ENCODE results near the gene CD52. TPM values are rescaled to one million over a fixed set of nuclear protein-coding genes. Genes with fewer than 3 reads are reported as not detected.
A peak's percentile ranks its signal among the peaks of the same experiment; 100 is the strongest.

Gene CD52
- 1 to 10 TPM; 2.8 to 7.9 (median 5.3) TPM for polyA plus RNA-seq (ENCODE audit: insufficient read length in 3 of 3)

- no peak for DNase-seq (ENCODE audit: low read depth in 3 of 3, low spot score in 2 of 3)
These were observed at the start of gene CD52 for GRCh38 chr1:26317612-26318337. Gene CD52 (plus strand): TSS chr1:26317958. CDS start chr1:26318018, 60 bp downstream.

GRCh38 chr1:26268290-26269197, 49.2 kb upstream of the CD52 start:
- DNase-seq (ENCODE audit: low read depth in 3 of 3, low spot score in 2 of 3), result no peak

- no peak for DNase-seq (ENCODE audit: low read depth in 3 of 3, low spot score in 2 of 3)
These were observed 48.6 kb upstream of the CD52 start for GRCh38 chr1:26269198-26269550.

GRCh38 chr1:26274801-26275425, 42.8 kb upstream of the CD52 start:
- no peak for DNase-seq (ENCODE audit: low read depth in 3 of 3, low spot score in 2 of 3)

- peak; percentile 39 to 53 (median 49) for DNase-seq (ENCODE audit: low read depth in 3 of 3, low spot score in 2 of 3)
These were observed 42.0 kb upstream of the CD52 start for GRCh38 chr1:26275580-26276431.

GRCh38 chr1:26276432-26276838, 41.3 kb upstream of the CD52 start:
- no peak for DNase-seq (ENCODE audit: low read depth in 3 of 3, low spot score in 2 of 3)

- no peak for DNase-seq (ENCODE audit: low read depth in 3 of 3, low spot score in 2 of 3)
These were observed 40.5 kb upstream of the CD52 start for GRCh38 chr1:26277261-26277661.

- no peak for DNase-seq (ENCODE audit: low read depth in 3 of 3, low spot score in 2 of 3)
These were observed 40.0 kb upstream of the CD52 start for GRCh38 chr1:26277719-26278118.

- no peak for DNase-seq (ENCODE audit: low read depth in 3 of 3, low spot score in 2 of 3)
These were observed 39.5 kb upstream of the CD52 start for GRCh38 chr1:26278303-26278702.

GRCh38 chr1:26278724-26279455, 38.9 kb upstream of the CD52 start:
- DNase-seq (ENCODE audit: low read depth in 3 of 3, low spot score in 2 of 3), result no peak

GRCh38 chr1:26279456-26280332, 38.1 kb upstream of the CD52 start, which contains the start of gene SH3BGRL3:
Gene SH3BGRL3 (plus strand): TSS chr1:26280086. CDS start chr1:26280156, 70 bp downstream.
- DNase-seq (ENCODE audit: low read depth in 3 of 3, low spot score in 2 of 3), result peak; percentile 49 to 60 (median 60)

- DNase-seq (ENCODE audit: low read depth in 3 of 3, low spot score in 2 of 3), result no peak
These were observed 37.3 kb upstream of the CD52 start for GRCh38 chr1:26280333-26281042.

GRCh38 chr1:26281091-26281958, 36.4 kb upstream of the CD52 start:
- no peak for DNase-seq (ENCODE audit: low read depth in 3 of 3, low spot score in 2 of 3)

- no peak for DNase-seq (ENCODE audit: low read depth in 3 of 3, low spot score in 2 of 3)
These were observed 35.8 kb upstream of the CD52 start for GRCh38 chr1:26281971-26282370.

- DNase-seq (ENCODE audit: low read depth in 3 of 3, low spot score in 2 of 3), result no peak
These were observed 35.3 kb upstream of the CD52 start for GRCh38 chr1:26282401-26282918.

GRCh38 chr1:26283279-26283853, 34.4 kb upstream of the CD52 start:
- no peak for DNase-seq (ENCODE audit: low read depth in 3 of 3, low spot score in 2 of 3)

Data from right renal cortex interstitium (tissue), 3 donors.